SK-N-SH treated with all-trans-retinoic acid at 6 μM for 48 hours (cell line): Measurements from ENCODE around the gene ABCA1.

Experiments
- ARNTL ChIP-seq: fragments of 450-650 bp; formaldehyde crosslinking; IDR thresholded peaks from 2 replicates; pipeline ENCODE4 v1.5.0; 2020; ENCODE audit warnings: low read depth, mild to moderate bottlenecking, moderate library complexity, borderline replicate concordance
- RARB ChIP-seq: fragments of 250-450 bp; sonication (Bioruptor Pico); IDR thresholded peaks from 2 replicates; pipeline ENCODE4 v1.8.0; 2021; ENCODE audit warnings: mild to moderate bottlenecking, moderate library complexity
- SNAI2 ChIP-seq: fragments of 250-450 bp; sonication (Bioruptor Pico); IDR thresholded peaks from 2 replicates; pipeline ENCODE4 v1.5.0; 2020; ENCODE audit warnings: mild to moderate bottlenecking, moderate library complexity
- ZFP30 ChIP-seq: fragments of 450-650 bp; formaldehyde crosslinking; IDR thresholded peaks from 2 replicates; pipeline ENCODE4 v1.5.0; 2022; ENCODE audit warnings: mild to moderate bottlenecking, moderate library complexity
- ZNF70 ChIP-seq: fragments of 450-650 bp; formaldehyde crosslinking; IDR thresholded peaks from 2 replicates; pipeline ENCODE4 v1.5.0; 2020; ENCODE audit warnings: mild to moderate bottlenecking, moderate library complexity
- TF ChIP-seq, protein P1 (sequence below): fragments of 250-450 bp; sonication (Bioruptor Pico); IDR thresholded peaks from 2 replicates; pipeline ENCODE4 v1.8.0; 2020; ENCODE audit warnings: mild to moderate bottlenecking, moderate library complexity, borderline replicate concordance

DNA sequence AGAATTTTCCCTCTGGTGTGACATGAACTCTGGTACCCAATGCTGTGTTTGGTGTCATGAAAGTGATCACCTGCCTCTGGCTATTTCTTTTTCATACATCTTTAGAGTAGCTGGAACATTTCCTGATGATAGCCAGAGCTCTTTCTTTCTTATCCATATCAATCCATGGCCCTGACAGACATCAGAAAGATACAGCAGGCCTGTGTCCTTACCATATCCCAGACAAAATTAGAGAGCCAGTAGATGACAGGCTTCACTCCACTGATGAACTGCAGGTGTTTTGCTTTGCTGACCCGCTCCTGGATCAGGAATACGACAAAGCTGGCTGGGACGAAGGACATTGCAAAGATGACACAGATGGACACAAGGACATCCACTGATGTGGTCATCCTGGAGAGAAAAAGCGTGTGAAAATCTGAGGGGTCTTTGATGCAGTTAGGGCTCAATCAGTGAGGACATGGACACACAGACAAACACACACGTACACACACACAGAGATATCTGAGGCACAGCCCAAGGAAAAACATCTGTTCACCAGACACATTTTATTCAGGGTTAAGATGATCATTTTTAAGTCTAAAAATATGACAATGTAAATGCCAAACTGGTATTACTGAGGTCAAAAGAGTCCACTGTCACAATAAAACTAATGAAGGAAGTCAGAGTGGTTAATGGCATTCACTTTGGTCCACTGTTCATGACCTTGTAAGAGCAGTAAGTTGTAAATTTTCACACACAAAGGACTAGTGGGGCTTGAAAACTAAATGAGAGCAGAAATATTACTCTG is 129.6 kb downstream of the ABCA1 start:
- TF ChIP-seq RARB (CRISPR knock-in tag) (no peak), ARNTL (CRISPR knock-in tag) (no peak), ZFP30 (CRISPR knock-in tag) (no peak), SNAI2 (no peak), ZNF70 (no peak)
- TF ChIP-seq, protein P1, sequence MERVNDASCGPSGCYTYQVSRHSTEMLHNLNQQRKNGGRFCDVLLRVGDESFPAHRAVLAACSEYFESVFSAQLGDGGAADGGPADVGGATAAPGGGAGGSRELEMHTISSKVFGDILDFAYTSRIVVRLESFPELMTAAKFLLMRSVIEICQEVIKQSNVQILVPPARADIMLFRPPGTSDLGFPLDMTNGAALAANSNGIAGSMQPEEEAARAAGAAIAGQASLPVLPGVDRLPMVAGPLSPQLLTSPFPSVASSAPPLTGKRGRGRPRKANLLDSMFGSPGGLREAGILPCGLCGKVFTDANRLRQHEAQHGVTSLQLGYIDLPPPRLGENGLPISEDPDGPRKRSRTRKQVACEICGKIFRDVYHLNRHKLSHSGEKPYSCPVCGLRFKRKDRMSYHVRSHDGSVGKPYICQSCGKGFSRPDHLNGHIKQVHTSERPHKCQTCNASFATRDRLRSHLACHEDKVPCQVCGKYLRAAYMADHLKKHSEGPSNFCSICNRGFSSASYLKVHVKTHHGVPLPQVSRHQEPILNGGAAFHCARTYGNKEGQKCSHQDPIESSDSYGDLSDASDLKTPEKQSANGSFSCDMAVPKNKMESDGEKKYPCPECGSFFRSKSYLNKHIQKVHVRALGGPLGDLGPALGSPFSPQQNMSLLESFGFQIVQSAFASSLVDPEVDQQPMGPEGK = no peak
